HepG2 (cell line): Measurements from ENCODE around the gene EMILIN3. TPM values are rescaled to one million over a fixed set of nuclear protein-coding genes. Genes with fewer than 3 reads are reported as not detected.

Experiments used
- BCL3 ChIP-seq: sonication (generic); formaldehyde crosslinking; IDR thresholded peaks from 2 replicates; pipeline ENCODE4 v1.5.1; 2020; ENCODE audit warnings: mild to moderate bottlenecking, missing genetic modification reagents, moderate library complexity
- BRCA1 ChIP-seq: sonication (generic); formaldehyde crosslinking; IDR thresholded peaks from 2 replicates; pipeline ENCODE4 v1.4.0; 2020; ENCODE audit warnings: missing genetic modification reagents
- BRD4 ChIP-seq: sonication (generic); formaldehyde crosslinking; IDR thresholded peaks from 2 replicates; pipeline ENCODE4 v1.4.0; 2020; ENCODE audit warnings: missing genetic modification reagents
- CCAR2 ChIP-seq: fragments of 200-400 bp; formaldehyde crosslinking; optimal IDR thresholded peaks from 2 replicates; pipeline ENCODE3; 2018; ENCODE audit warnings: low read depth, mild to moderate bottlenecking, low read length, moderate library complexity
- CENPBD1 ChIP-seq: sonication (generic); formaldehyde crosslinking; IDR thresholded peaks from 2 replicates; pipeline ENCODE4 v1.8.0; 2022; ENCODE audit warnings: missing genetic modification reagents, low read depth, mild to moderate bottlenecking, borderline replicate concordance
- IRF1 ChIP-seq: sonication (generic); formaldehyde crosslinking; IDR thresholded peaks from 2 replicates; pipeline ENCODE4 v1.4.0; 2020; ENCODE audit warnings: low read depth, mild to moderate bottlenecking, missing genetic modification reagents
- KLF13 ChIP-seq: sonication (generic); formaldehyde crosslinking; IDR thresholded peaks from 2 replicates; pipeline ENCODE4 v1.4.0; 2020; ENCODE audit warnings: mild to moderate bottlenecking, missing genetic modification reagents
- MYNN ChIP-seq: sonication (generic); formaldehyde crosslinking; IDR thresholded peaks from 2 replicates; pipeline ENCODE4 v1.4.0; 2020; ENCODE audit warnings: mild to moderate bottlenecking, low read depth, missing genetic modification reagents
- RXRA ChIP-seq: sonication (generic); formaldehyde crosslinking; IDR thresholded peaks from 2 replicates; pipeline ENCODE4 v1.5.1; 2020; ENCODE audit warnings: missing genetic modification reagents
- SMAD1 ChIP-seq: sonication (generic); formaldehyde crosslinking; IDR thresholded peaks from 2 replicates; pipeline ENCODE4 v1.4.0; 2020; ENCODE audit warnings: missing genetic modification reagents, low read depth, mild to moderate bottlenecking, borderline replicate concordance
- SP5 ChIP-seq: IDR thresholded peaks from 2 replicates; pipeline ENCODE4 v1.6.1; 2016; ENCODE audit warnings: low read depth, borderline replicate concordance
- TFE3 ChIP-seq: IDR thresholded peaks from 2 replicates; pipeline ENCODE4 v1.6.1; 2016
- XBP1 ChIP-seq: sonication (generic); formaldehyde crosslinking; IDR thresholded peaks from 2 replicates; pipeline ENCODE4 v1.5.0; 2020; ENCODE audit warnings: missing genetic modification reagents
- ZBTB46 ChIP-seq: sonication (generic); formaldehyde crosslinking; IDR thresholded peaks from 2 replicates; pipeline ENCODE4 v1.4.0; 2020; ENCODE audit warnings: mild to moderate bottlenecking, missing genetic modification reagents, borderline replicate concordance
- ZFY ChIP-seq: sonication (generic); formaldehyde crosslinking; IDR thresholded peaks from 2 replicates; pipeline ENCODE4 v1.4.0; 2020; ENCODE audit warnings: missing genetic modification reagents
- ZNF280D ChIP-seq: sonication (generic); formaldehyde crosslinking; IDR thresholded peaks from 2 replicates; pipeline ENCODE4 v1.5.1; 2020; ENCODE audit warnings: mild to moderate bottlenecking, missing genetic modification reagents
- ZNF326 ChIP-seq: sonication (generic); formaldehyde crosslinking; IDR thresholded peaks from 2 replicates; pipeline ENCODE4 v1.4.0; 2020; ENCODE audit warnings: missing genetic modification reagents, borderline replicate concordance
- ZNF451 ChIP-seq: sonication (generic); formaldehyde crosslinking; IDR thresholded peaks from 2 replicates; pipeline ENCODE4 v1.5.0; 2020; ENCODE audit warnings: mild to moderate bottlenecking, missing genetic modification reagents
- ZNF883 ChIP-seq: sonication (generic); formaldehyde crosslinking; IDR thresholded peaks from 2 replicates; pipeline ENCODE4 v1.5.1; 2020; ENCODE audit warnings: mild to moderate bottlenecking, missing genetic modification reagents; ENCODE audit errors: not compliant biosample characterization
- ZZZ3 ChIP-seq: sonication (generic); formaldehyde crosslinking; IDR thresholded peaks from 2 replicates; pipeline ENCODE4 v1.4.0; 2020; ENCODE audit warnings: missing genetic modification reagents, mild to moderate bottlenecking, borderline replicate concordance
- polyA plus RNA-seq, 8 experiments: library from polyadenylated mRNA; depleted of rRNA in 3 of 8; stranded (reverse) in 7 of 8; unstranded in 1 of 8; fragments of >200 nt; fragmentation: Illumina TruSeq in 4 of 8; extraction: Trizol in 4 of 8; gene quantifications; 2 replicates each; pipeline versions ENCODE4 v1.2.1 to v1.2.3, GENCODE V29; 2011 to 2016; ENCODE audit warnings: low read depth in 4 of 8, missing spikeins in 1 of 8, mixed read lengths in 1 of 8; ENCODE audit not compliant: insufficient read depth in 1 of 8
- total RNA-seq, 5 experiments: library from RNA; depleted of rRNA; stranded (reverse); fragments of >200 nt; fragmentation: Illumina TruSeq; extraction: Trizol; gene quantifications; 2 replicates each; pipeline ENCODE4 v1.2.3, GENCODE V29; 2016; ENCODE audit warnings: low read depth in 1 of 5

EMILIN3 gene
- total and polyA plus RNA-seq, 2 of the 13 experiments (the other 11 are each of a cell fraction or from before 2014, with no cell fraction given), result 0.25 to 0.29 TPM

GRCh38 chr20:41317546-41318270, 48.9 kb downstream of the EMILIN3 start, which contains the start of gene ZHX3 (continued):
- TF ChIP-seq CENPBD1 (CRISPR knock-in tag) (no peak), ZNF451 (CRISPR knock-in tag) (peak; percentile 27; the same call in 1 of the 2 replicates), MYNN (CRISPR knock-in tag) (peak; percentile 87; the same call in 1 of the 2 replicates), RXRA (CRISPR knock-in tag) (no peak; the same call in 1 of the 2 replicates), ZFY (CRISPR knock-in tag) (no peak; the same call in 1 of the 2 replicates), ZNF883 (CRISPR knock-in tag) (peak; percentile 75), ZNF326 (CRISPR knock-in tag) (no peak), KLF13 (CRISPR knock-in tag) (0 out of 2 replicates have a peak, but pooled peaks have one; percentile 82), CCAR2 (no peak), TFE3 (CRISPR knock-in tag) (0 out of 2 replicates have a peak, but pooled peaks have one; percentile 29), ZZZ3 (CRISPR knock-in tag) (peak; percentile 84; the same call in 1 of the 2 replicates), IRF1 (CRISPR knock-in tag) (0 out of 2 replicates have a peak, but pooled peaks have one; percentile 32), BCL3 (CRISPR knock-in tag) (peak; percentile 70; the same call in 1 of the 2 replicates), ZNF280D (no peak), SMAD1 (CRISPR knock-in tag) (peak; percentile 62; the same call in 1 of the 2 replicates), XBP1 (CRISPR knock-in tag) (no peak), BRD4 (no peak), BRCA1 (CRISPR knock-in tag) (0 out of 2 replicates have a peak, but pooled peaks have one; percentile 27), ZBTB46 (CRISPR knock-in tag) (no peak), SP5 (CRISPR knock-in tag) (peak; percentile 92)
